ENCODE data around the gene TCF12. TPM values are rescaled to one million over a fixed set of nuclear protein-coding genes. Genes with fewer than 3 reads are reported as not detected.

Gene TCF12
- total RNA-seq, 1 experiment from 2014 or later: 200 TPM

DNA sequence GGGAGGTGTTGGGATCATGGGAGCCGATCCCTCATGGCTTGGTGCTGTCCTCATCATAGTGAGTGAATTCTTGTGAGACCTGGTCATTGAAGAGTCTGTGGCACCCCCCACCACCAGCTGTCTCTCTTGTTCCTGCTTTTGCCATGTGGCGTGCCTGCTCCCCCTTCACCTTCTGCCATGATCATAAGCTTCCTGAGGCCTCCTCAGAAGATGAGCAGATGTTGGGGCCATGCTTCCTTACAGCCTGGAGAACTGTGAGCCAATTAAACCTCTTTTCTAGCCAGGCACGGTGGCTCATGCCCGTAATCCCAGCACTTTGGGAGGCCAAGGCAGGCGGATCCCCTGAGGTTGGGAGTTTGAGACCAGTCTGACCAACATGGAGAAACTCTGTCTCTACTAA is 420.9 kb downstream of the TCF12 start:
- no peak for DNase-seq (ENCODE audit: low read depth)

Other genes with a start within 250 kb of the TCF12 start
- 17.7 and 20.3 TPM in 2 replicates for gene ZNF280D, start 185.1 kb upstream of the TCF12 start, total RNA-seq (2014; rRNA removed; shearing (Covaris generic))

Data from Daoy (cell line).